B cell (primary cell): ENCODE results near the gene ECT2. TPM values are rescaled to one million over a fixed set of nuclear protein-coding genes. Genes with fewer than 3 reads are reported as not detected.

Experiments used
- ATAC-seq: fragments of 200-7000 bp; cut with Tn5 transposase; one replicate; pipeline ENCODE4 v1.10.0; 2021; ENCODE audit warnings: low read depth, mild to moderate bottlenecking, moderate number of reproducible peaks, moderate library complexity
- CTCF ChIA-PET: fragments of 350-600 bp; sonication (Branson Sonifier 250); formaldehyde crosslinking; loops from one replicate; lab custom pipeline; 2021; ENCODE audit warnings: antibody characterized with exemption, inconsistent platforms; lab: Charles Lee
- POLR2A ChIA-PET: fragments of 350-600 bp; sonication (Branson Sonifier 250); formaldehyde crosslinking; loops from one replicate; lab custom pipeline; 2021; ENCODE audit warnings: antibody characterized with exemption; lab: Charles Lee
- DNase-seq: peaks from one replicate; pipeline ENCODE4 v3.0.0; 2013
- H2AFZ ChIP-seq: 2 replicates; pipeline ENCODE4 v1.6.1; 2012; ENCODE audit warnings: mild to moderate bottlenecking, low read depth, low read length; ENCODE audit not compliant: insufficient read depth, poor library complexity, severe bottlenecking
- H3K27ac ChIP-seq, 2 donors: 1 replicate in 1 of 2; 2 replicates in 1 of 2; pipeline ENCODE4 v1.5.1; 2012 to 2013; ENCODE audit warnings: low read length in 2 of 2, mild to moderate bottlenecking in 2 of 2, moderate library complexity in 1 of 2
- H3K27me3 ChIP-seq, 4 experiments: fragments of 200-600 bp in 1 of 4; sonication (generic) in 1 of 4; replicated peaks in 1 of 4; 1 replicate in 2 of 4; 2 replicates in 2 of 4; pipeline versions ENCODE4 v1.6.1 to v1.7.0; 2013 to 2016; ENCODE audit warnings: low read length in 3 of 4, mild to moderate bottlenecking in 2 of 4, mixed read lengths in 1 of 4, moderate library complexity in 1 of 4; ENCODE audit not compliant: insufficient read depth in 4 of 4, control insufficient read depth in 3 of 4; ENCODE audit errors: control extremely low read depth in 1 of 4
- H3K36me3 ChIP-seq, 2 experiments: replicated peaks in 1 of 2; 1 replicate in 1 of 2; 2 replicates in 1 of 2; pipeline versions ENCODE4 v1.6.1 to v1.7.1; 2013; ENCODE audit warnings: low read length in 1 of 2; ENCODE audit not compliant: insufficient read depth in 2 of 2, control insufficient read depth in 1 of 2; ENCODE audit errors: control extremely low read depth in 1 of 2, extremely low read depth in 1 of 2
- H3K4me1 ChIP-seq, 2 donors: fragments of 200-600 bp in 1 of 2; sonication (generic) in 1 of 2; 1 replicate in 1 of 2; 2 replicates in 1 of 2; pipeline versions ENCODE4 v1.5.1 to v1.6.1; 2013 to 2017; ENCODE audit warnings: low read length in 2 of 2; ENCODE audit not compliant: control insufficient read depth in 2 of 2, insufficient read depth in 2 of 2
- H3K4me2 ChIP-seq: replicated peaks from 2 replicates; pipeline ENCODE3; 2012; ENCODE audit warnings: mild to moderate bottlenecking, low read depth, low read length; ENCODE audit not compliant: poor library complexity, severe bottlenecking
- H3K4me3 ChIP-seq, 5 experiments: fragments of 200-600 bp in 1 of 5; sonication (generic) in 1 of 5; 1 replicate in 3 of 5; 2 replicates in 2 of 5; pipeline versions ENCODE4 v1.5.1 to v1.7.0; 2011 to 2016; ENCODE audit warnings: low read length in 4 of 5, mild to moderate bottlenecking in 4 of 5, low read depth in 2 of 5, control low read depth in 1 of 5, moderate library complexity in 1 of 5; ENCODE audit not compliant: insufficient read depth in 1 of 5; ENCODE audit errors: control extremely low read depth in 1 of 5, extremely low read depth in 1 of 5
- H3K79me2 ChIP-seq: fragments of 200-600 bp; sonication (generic); one replicate; pipeline ENCODE4 v1.6.0; 2016; ENCODE audit warnings: low read length; ENCODE audit not compliant: control insufficient read depth, insufficient read depth
- H3K9ac ChIP-seq: fragments of 200-600 bp; sonication (generic); 2 replicates; pipeline ENCODE4 v1.6.1; 2017; ENCODE audit warnings: mild to moderate bottlenecking, low read length, moderate library complexity
- H3K9me3 ChIP-seq, 3 donors: one replicate each; pipeline versions ENCODE4 v1.6.1 to v1.7.1; 2013; ENCODE audit warnings: low read length in 2 of 3; ENCODE audit not compliant: control insufficient read depth in 2 of 3, insufficient read depth in 1 of 3; ENCODE audit errors: control extremely low read depth in 1 of 3
- H4K20me1 ChIP-seq: 2 replicates; pipeline ENCODE4 v1.6.0; 2012; ENCODE audit warnings: mild to moderate bottlenecking, low read length; ENCODE audit not compliant: insufficient read depth, control insufficient read depth, poor library complexity, severe bottlenecking
- H3K27ac Mint-ChIP-seq: one replicate; pipeline ENCODE4 v1.8.0; 2021; ENCODE audit warnings: mixed read lengths
- H3K27me3 Mint-ChIP-seq: one replicate; pipeline ENCODE4 v1.8.0; 2021; ENCODE audit warnings: mixed read lengths
- H3K4me1 Mint-ChIP-seq: one replicate; pipeline ENCODE4 v1.8.0; 2021; ENCODE audit warnings: mixed read lengths
- H3K4me3 Mint-ChIP-seq: one replicate; pipeline ENCODE4 v1.8.0; 2021; ENCODE audit warnings: mixed read lengths
- H3K9me3 Mint-ChIP-seq: one replicate; pipeline ENCODE4 v1.8.0; 2022; ENCODE audit warnings: mixed read lengths; ENCODE audit not compliant: insufficient read depth
- EZH2 ChIP-seq: IDR thresholded peaks from 2 replicates; pipeline ENCODE4 v1.6.1; 2012; ENCODE audit warnings: borderline replicate concordance, low read depth, mild to moderate bottlenecking, moderate library complexity, low read length; ENCODE audit not compliant: insufficient read depth, poor library complexity, severe bottlenecking
- WGBS: methylation state at CpG from one replicate; pipeline ENCODE4 v1.1.5; 2013; ENCODE audit warnings: missing lambda C conversion rate; ENCODE audit not compliant: insufficient coverage; 5-methylcytosine and 5-hydroxymethylcytosine counted together
- intact Hi-C: fragments of 100-400 bp; cut with micrococcal nuclease; formaldehyde crosslinking; loops from one replicate; pipeline ENCODE4 v1.10.0; 2022
- polyA plus RNA-seq: library from polyadenylated mRNA; depleted of rRNA; stranded (reverse); fragments of >200 nt; gene quantifications from 2 replicates; pipeline ENCODE4 v1.2.3, GENCODE V29; 2012
- total RNA-seq, 2 donors: library from RNA; stranded (reverse); fragments of 120-200 nt in 1 of 2; gene quantifications; 1 replicate in 1 of 2; 2 replicates in 1 of 2; pipeline versions ENCODE4 v1.2.3 to v1.2.4, GENCODE V29; 2013 to 2022
- TF ChIP-seq, protein P1 (sequence below): fragments of 200-600 bp; IDR thresholded peaks from one replicate; pipeline ENCODE4 v1.8.0; 2022; ENCODE audit warnings: antibody characterized with exemption, mild to moderate bottlenecking

The ECT2 gene
- total and polyA plus RNA-seq, 2 donors (not counting 1 experiment from before 2014, with no cell fraction given): 1.00 to 5.1 TPM

DNA sequence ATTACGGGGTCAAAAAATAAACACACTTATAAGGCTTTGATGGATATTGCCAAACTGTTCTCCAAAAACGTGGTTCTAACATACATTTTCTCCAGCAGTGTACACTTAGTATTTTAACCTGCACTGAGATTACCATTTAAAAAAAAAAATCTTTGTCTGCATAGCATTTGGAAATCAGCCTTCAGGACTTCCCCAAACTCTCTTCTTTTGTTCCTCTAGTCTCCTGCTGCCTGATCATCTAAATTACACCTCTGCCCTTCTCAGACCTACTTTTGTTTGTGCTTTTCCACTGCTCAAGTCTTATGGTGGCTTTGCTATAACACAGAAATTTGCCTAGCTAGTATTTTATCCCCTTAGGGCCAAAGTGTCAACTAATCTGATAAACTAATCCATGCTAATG is 43.5 kb upstream of the ECT2 start:
- H3K79me2 ChIP-seq: peaks cover 12% of the 10 kb centered on the region

DNA sequence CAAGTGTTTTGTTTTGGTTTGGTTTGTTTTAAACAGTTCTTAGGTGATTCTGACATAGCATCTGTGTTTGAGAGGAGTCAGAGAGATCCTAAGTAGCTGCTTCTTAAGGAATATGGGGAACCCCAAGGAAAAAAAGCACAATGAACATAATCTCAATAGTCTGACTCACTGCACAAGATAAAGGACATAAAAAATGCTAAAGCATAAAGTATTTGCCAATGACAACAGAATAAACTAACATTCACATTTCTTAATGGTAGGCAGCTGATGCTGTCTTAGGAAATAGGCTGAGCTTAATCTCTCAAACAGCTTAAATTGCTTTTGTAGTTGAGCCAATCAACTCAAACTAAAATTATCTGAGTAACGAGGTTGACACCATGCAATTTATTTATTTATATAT is 42.6 kb upstream of the ECT2 start:
- TF ChIP-seq, protein P1, sequence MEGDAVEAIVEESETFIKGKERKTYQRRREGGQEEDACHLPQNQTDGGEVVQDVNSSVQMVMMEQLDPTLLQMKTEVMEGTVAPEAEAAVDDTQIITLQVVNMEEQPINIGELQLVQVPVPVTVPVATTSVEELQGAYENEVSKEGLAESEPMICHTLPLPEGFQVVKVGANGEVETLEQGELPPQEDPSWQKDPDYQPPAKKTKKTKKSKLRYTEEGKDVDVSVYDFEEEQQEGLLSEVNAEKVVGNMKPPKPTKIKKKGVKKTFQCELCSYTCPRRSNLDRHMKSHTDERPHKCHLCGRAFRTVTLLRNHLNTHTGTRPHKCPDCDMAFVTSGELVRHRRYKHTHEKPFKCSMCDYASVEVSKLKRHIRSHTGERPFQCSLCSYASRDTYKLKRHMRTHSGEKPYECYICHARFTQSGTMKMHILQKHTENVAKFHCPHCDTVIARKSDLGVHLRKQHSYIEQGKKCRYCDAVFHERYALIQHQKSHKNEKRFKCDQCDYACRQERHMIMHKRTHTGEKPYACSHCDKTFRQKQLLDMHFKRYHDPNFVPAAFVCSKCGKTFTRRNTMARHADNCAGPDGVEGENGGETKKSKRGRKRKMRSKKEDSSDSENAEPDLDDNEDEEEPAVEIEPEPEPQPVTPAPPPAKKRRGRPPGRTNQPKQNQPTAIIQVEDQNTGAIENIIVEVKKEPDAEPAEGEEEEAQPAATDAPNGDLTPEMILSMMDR: no peak
- no peak for TF ChIP-seq EZH2
- Histone ChIP-seq H3K9ac (no peak overlapping the region), H3K4me2 (no peak overlapping the region), H3K9me3 (no peaks in the 10 kb centered on the region), H3K27ac (no peak overlapping the region), H3K27me3 (no peaks in the 10 kb centered on the region), H3K79me2 (peaks cover 6% of the 10 kb centered on the region), H4K20me1 (peaks cover 9% of the 10 kb centered on the region), H3K4me1 (peaks cover 15 to 23% of the 10 kb centered on the region in 2 donors), H3K4me3 (no peak overlapping the region), H2AFZ (no peak overlapping the region), H3K36me3 (no peaks in the 10 kb centered on the region)
- POLR2A ChIA-PET: no interaction called here
- Mint-ChIP-seq H3K27me3 (no peaks in the 10 kb centered on the region), H3K27ac (no peak overlapping the region), H3K4me3 (no peak overlapping the region), H3K9me3 (no peaks in the 10 kb centered on the region), H3K4me1 (peaks cover 42% of the 10 kb centered on the region)
- ATAC-seq (no peak), DNase-seq (no peak)
- intact Hi-C loops: no loop called here
- WGBS: no CpG with 5 or more reads among the region's 1 CpG
- CTCF ChIA-PET: no interaction called here

More for the DNA sequence above, 43.5 kb upstream of the ECT2 start:
- TF ChIP-seq, protein P1: no peak
- no peak for TF ChIP-seq EZH2
- Histone ChIP-seq H4K20me1 (peaks cover 12% of the 10 kb centered on the region), H3K36me3 (no peaks in the 10 kb centered on the region), H3K27me3 (no peaks in the 10 kb centered on the region), H2AFZ (no peak overlapping the region), H3K9me3 (no peaks in the 10 kb centered on the region), H3K4me2 (no peak overlapping the region), H3K27ac (no peak overlapping the region), H3K9ac (no peak overlapping the region), H3K4me1 (peaks cover 15 to 23% of the 10 kb centered on the region in 2 donors), H3K4me3 (no peak overlapping the region)
- Mint-ChIP-seq H3K27ac (no peak overlapping the region), H3K4me3 (no peak overlapping the region), H3K9me3 (no peaks in the 10 kb centered on the region), H3K27me3 (no peaks in the 10 kb centered on the region), H3K4me1 (peaks cover 42% of the 10 kb centered on the region)
- WGBS: 100% methylated on average over 1 of the region's 2 CpGs
- ChIA-PET CTCF (no interaction called here), POLR2A (no interaction called here)
- DNase-seq (no peak), ATAC-seq (no peak)
- intact Hi-C loops: no loop called here
